ENCODE data around the gene N4BP2L2. TPM values are rescaled to one million over a fixed set of nuclear protein-coding genes. Genes with fewer than 3 reads are reported as not detected.

N4BP2L2 gene
- total and polyA plus RNA-seq, 4 donors: 85.9 to 187 (median 139) TPM

DNA sequence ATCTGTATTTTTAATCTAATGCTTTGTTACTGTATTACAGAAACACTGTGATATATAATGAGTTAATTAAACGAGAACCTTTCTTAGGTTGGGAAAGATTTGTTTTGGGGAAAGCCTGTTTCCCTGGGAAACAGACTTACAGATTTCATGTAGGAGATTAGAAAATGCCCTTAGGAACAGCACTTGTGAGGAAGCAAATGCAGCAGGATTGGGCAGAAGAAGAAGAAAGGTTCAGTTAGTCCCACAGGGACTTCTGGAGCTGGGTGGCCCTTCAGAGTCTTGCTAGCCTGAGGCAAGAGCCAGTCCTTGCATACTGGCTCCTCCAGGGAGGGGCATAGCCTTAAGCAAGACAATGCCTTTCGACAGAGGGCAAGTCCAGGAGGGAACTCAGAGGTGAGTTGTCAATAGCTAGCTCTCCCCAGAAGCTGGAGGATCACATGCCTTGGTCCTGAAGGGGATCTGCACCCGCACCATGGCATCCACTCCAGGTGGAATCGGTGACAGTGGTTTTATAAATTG lies 147.4 kb downstream of the N4BP2L2 start:
- Histone ChIP-seq H3K36me3 (ENCODE audit: control insufficient read depth, insufficient read depth, low read length) (no peaks in the 10 kb centered on the region), H3K4me3 (ENCODE audit: low read depth, low read length) (no peak overlapping the region), H3K27ac (ENCODE audit: low read depth, low read length) (no peak overlapping the region), H3K4me1 (ENCODE audit: control insufficient read depth, insufficient read depth, low read length) (no peaks in the 10 kb centered on the region), H3K9me3 (ENCODE audit: control insufficient read depth, insufficient read depth, low read length) (no peaks in the 10 kb centered on the region), H3K27me3 (ENCODE audit: control insufficient read depth, insufficient read depth, low read length) (no peaks in the 10 kb centered on the region)
- no peak for DNase-seq (ENCODE audit: low read depth in 4 of 6, low spot score in 6 of 6)
- WGBS (ENCODE audit: insufficient coverage): 60% methylated on average over 2 of the region's 4 CpGs

DNA sequence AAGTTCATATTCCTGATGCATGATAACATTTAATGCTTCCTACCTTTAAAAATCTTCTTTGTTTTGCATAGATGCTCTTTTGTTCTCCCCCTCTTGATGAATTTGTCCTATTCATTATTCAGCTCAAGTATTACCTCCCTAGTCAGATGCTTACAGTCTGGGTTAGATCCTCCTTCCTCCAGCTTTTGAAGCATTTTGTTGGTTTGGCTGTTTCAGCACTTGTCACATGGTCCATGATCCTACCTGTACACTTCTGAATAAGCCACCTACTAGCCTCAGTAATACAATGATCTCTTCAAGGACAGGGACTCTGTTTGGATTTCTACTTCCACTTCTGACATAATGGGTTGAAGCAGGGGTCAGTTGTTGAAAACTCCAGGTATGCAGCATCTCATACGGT lies 148.1 kb downstream of the N4BP2L2 start:
- Histone ChIP-seq H3K36me3 (ENCODE audit: control insufficient read depth, insufficient read depth, low read length) (no peaks in the 10 kb centered on the region), H3K9me3 (ENCODE audit: control insufficient read depth, insufficient read depth, low read length) (no peaks in the 10 kb centered on the region), H3K27me3 (ENCODE audit: control insufficient read depth, insufficient read depth, low read length) (no peaks in the 10 kb centered on the region), H3K27ac (ENCODE audit: low read depth, low read length) (no peak overlapping the region), H3K4me1 (ENCODE audit: control insufficient read depth, insufficient read depth, low read length) (no peaks in the 10 kb centered on the region), H3K4me3 (ENCODE audit: low read depth, low read length) (no peak overlapping the region)
- DNase-seq (ENCODE audit: low read depth in 4 of 6, low spot score in 6 of 6): no peak
- WGBS (ENCODE audit: insufficient coverage): no CpG with 5 or more reads among the region's 1 CpG

DNA sequence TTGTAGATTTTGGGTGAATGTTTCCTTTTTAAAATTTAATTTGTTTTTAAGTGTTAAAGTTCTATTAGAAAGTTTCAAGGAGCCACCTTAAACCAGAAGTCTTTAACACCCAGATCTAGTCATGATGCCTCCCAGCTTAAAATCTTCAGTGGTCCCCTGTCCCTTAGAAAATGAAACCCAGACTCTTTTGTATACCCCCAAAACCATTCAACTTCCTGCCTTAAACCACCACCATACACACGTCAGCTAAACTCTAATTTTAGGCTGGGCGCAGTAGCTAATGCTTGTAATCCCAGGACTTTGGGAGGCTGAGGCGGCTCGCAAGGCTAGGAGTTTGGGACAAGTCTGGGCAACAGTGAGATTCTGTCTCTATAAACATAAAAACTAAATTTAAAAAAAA lies 148.5 kb downstream of the N4BP2L2 start:
- H3K4me1 ChIP-seq (ENCODE audit: control insufficient read depth, insufficient read depth, low read length): no peaks in the 10 kb centered on the region
- H3K4me3 ChIP-seq (ENCODE audit: low read depth, low read length): no peak overlapping the region
- H3K36me3 ChIP-seq (ENCODE audit: control insufficient read depth, insufficient read depth, low read length): no peaks in the 10 kb centered on the region
- no peak for DNase-seq (ENCODE audit: low read depth in 4 of 6, low spot score in 6 of 6)
- H3K27ac ChIP-seq (ENCODE audit: low read depth, low read length): no peak overlapping the region
- no peaks in the 10 kb centered on the region for H3K27me3 ChIP-seq (ENCODE audit: control insufficient read depth, insufficient read depth, low read length)
- no peaks in the 10 kb centered on the region for H3K9me3 ChIP-seq (ENCODE audit: control insufficient read depth, insufficient read depth, low read length)
- WGBS (ENCODE audit: insufficient coverage): 60% methylated on average over 1 of the region's 4 CpGs

DNA sequence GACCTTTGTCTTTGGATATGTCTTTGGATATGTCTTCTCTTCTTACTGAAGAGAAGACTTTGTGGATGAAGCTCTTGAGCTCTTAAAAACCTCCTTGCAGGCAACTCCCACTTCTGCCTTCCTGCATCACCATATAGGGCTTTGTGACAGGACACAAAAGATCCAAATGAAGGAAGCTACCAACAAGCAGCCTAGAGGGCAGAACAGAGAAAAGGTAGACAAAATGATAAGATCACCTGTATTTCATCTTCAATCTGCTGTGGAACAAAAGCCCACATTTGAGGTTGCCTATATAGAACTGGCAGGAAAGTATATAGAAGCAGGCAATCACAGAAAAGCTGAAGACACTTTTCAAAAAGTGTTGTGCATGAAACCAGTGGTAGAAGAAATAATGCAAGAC lies 153.2 kb downstream of the N4BP2L2 start:
- no peaks in the 10 kb centered on the region for H3K9me3 ChIP-seq (ENCODE audit: control insufficient read depth, insufficient read depth, low read length)
- no peak overlapping the region for H3K4me3 ChIP-seq (ENCODE audit: low read depth, low read length)
- H3K36me3 ChIP-seq (ENCODE audit: control insufficient read depth, insufficient read depth, low read length): no peaks in the 10 kb centered on the region
- H3K27ac ChIP-seq (ENCODE audit: low read depth, low read length): no peak overlapping the region
- no peaks in the 10 kb centered on the region for H3K27me3 ChIP-seq (ENCODE audit: control insufficient read depth, insufficient read depth, low read length)
- DNase-seq (ENCODE audit: low read depth in 4 of 6, low spot score in 6 of 6): no peak
- H3K4me1 ChIP-seq (ENCODE audit: control insufficient read depth, insufficient read depth, low read length): no peaks in the 10 kb centered on the region

DNA sequence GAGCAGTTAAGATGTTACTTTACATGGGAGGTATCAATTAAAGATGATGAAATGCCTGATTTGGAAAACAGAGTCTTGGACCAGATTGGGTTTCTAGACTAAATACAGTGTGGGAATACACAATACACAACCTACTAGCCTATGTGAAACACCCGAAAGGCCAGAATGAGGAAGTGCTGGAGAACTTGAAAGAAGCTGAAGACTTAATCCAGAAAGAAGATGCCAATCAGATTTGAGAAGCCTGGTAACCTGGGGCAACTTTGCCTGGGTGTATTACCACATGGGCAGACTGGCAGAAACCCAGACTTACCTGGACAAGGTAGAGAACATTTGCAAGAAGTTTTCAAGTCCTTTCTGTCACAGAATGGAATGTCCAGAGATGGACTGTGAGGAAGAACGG lies 153.9 kb downstream of the N4BP2L2 start:
- 100% methylated on average over 1 of the region's 2 CpGs for WGBS (ENCODE audit: insufficient coverage)
- no peaks in the 10 kb centered on the region for H3K36me3 ChIP-seq (ENCODE audit: control insufficient read depth, insufficient read depth, low read length)
- H3K4me3 ChIP-seq (ENCODE audit: low read depth, low read length): no peak overlapping the region
- H3K27me3 ChIP-seq (ENCODE audit: control insufficient read depth, insufficient read depth, low read length): no peaks in the 10 kb centered on the region
- DNase-seq (ENCODE audit: low read depth in 4 of 6, low spot score in 6 of 6): no peak
- no peak overlapping the region for H3K27ac ChIP-seq (ENCODE audit: low read depth, low read length)
- H3K4me1 ChIP-seq (ENCODE audit: control insufficient read depth, insufficient read depth, low read length): no peaks in the 10 kb centered on the region
- no peaks in the 10 kb centered on the region for H3K9me3 ChIP-seq (ENCODE audit: control insufficient read depth, insufficient read depth, low read length)

DNA sequence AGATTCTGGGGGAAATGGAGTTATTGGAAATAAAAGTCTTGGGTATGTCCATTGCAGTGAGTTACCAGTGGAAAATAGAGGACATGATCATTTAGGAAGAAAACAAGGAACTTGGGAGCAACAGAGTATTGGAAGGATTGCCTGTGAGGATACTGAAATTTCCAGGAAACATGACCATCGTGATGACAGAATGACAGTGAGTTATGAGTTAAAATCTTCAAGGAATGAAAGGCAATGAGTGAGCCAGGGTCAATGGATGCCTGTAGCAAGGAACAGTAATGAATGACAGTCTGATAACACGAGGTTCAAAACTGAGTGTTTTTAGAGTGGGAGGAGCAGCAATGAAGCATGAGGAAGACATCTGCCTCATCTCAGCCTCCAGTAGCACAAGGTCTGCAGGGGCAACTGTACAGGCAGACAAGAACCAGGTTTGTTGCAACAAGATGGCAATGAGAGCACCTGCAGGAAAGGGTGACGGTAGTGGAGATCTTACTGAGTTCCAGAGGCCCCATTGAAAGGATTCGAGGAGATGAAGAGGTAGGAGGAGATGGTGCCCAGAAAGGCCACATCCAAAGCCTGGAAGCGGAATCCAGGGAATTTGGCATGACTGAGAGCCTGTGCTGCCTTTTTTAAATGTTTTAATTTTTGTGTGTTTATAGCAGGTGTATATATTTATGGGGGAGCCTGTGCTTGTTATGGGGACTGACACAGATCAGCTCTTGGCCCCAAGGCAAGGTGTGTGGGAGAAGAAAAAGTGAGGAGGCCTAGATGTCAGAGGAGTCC lies 154.6 kb downstream of the N4BP2L2 start:
- no peak for DNase-seq (ENCODE audit: low read depth in 4 of 6, low spot score in 6 of 6)
- 89% methylated on average over 5 of the region's 5 CpGs for WGBS (ENCODE audit: insufficient coverage)
- Histone ChIP-seq H3K27me3 (ENCODE audit: control insufficient read depth, insufficient read depth, low read length) (no peaks in the 10 kb centered on the region), H3K9me3 (ENCODE audit: control insufficient read depth, insufficient read depth, low read length) (no peaks in the 10 kb centered on the region), H3K36me3 (ENCODE audit: control insufficient read depth, insufficient read depth, low read length) (no peaks in the 10 kb centered on the region), H3K4me1 (ENCODE audit: control insufficient read depth, insufficient read depth, low read length) (no peaks in the 10 kb centered on the region), H3K4me3 (ENCODE audit: low read depth, low read length) (no peak overlapping the region), H3K27ac (ENCODE audit: low read depth, low read length) (no peak overlapping the region)

Small RNA genes lying within 50 kb of the gene (small RNA-seq; reads per million reads assigned to genes)
- not detected for gene RF00190 (ENCODE audit: low replicate concordance)

Other genes starting within 250 kb of the N4BP2L2 start
- not detected for gene ZAR1L, start 223.4 kb downstream of the N4BP2L2 start, total RNA-seq
- gene ZAR1L, start 223.4 kb downstream of the N4BP2L2 start, polyA plus RNA-seq (ENCODE audit: insufficient read length in 2 of 2): not detected
- 1 to 10 TPM; 4.6 to 7.0 TPM for gene BRCA2, start 223.3 kb downstream of the N4BP2L2 start, total RNA-seq
- gene BRCA2, start 223.3 kb downstream of the N4BP2L2 start, polyA plus RNA-seq (ENCODE audit: insufficient read length in 2 of 2): 1 to 10 TPM; 4.1 to 4.9 TPM
- gene N4BP2L1, start 110.7 kb downstream of the N4BP2L2 start, total RNA-seq: 10 to 100 TPM; 22.4 to 23.4 TPM
- 10 to 100 TPM; 18.0 to 20.1 TPM for gene N4BP2L1, start 110.7 kb downstream of the N4BP2L2 start, polyA plus RNA-seq (ENCODE audit: insufficient read length in 2 of 2)
- 100 to 1,000 TPM in 1 of 2 donors, 10 to 100 TPM in 1; 59.8 to 136 TPM for gene PDS5B, start 47.7 kb upstream of the N4BP2L2 start, total RNA-seq
- gene PDS5B, start 47.7 kb upstream of the N4BP2L2 start, polyA plus RNA-seq (ENCODE audit: insufficient read length in 2 of 2): 10 to 100 TPM; 39.1 to 53.9 TPM